Endothelial cell of umbilical vein (primary cell): Measurements from ENCODE around the gene BDP1.

Experiments used
- GATA2 ChIP-seq: IDR thresholded peaks from 2 replicates; pipeline ENCODE4 v1.7.0; 2011; ENCODE audit warnings: low read depth, mild to moderate bottlenecking, moderate library complexity, mixed read lengths, low read length; ENCODE audit not compliant: insufficient read length, insufficient read depth
- JUN ChIP-seq: IDR thresholded peaks from 2 replicates; pipeline ENCODE4 v1.6.1; 2011; ENCODE audit warnings: borderline replicate concordance, low read depth; ENCODE audit not compliant: insufficient read length, insufficient read depth
- MYC ChIP-seq: IDR thresholded peaks from one replicate; pipeline ENCODE4 v1.6.1; 2011; ENCODE audit warnings: mild to moderate bottlenecking, low read depth, low read length
- POLR2A ChIP-seq: IDR thresholded peaks from 2 replicates; pipeline ENCODE4 v1.6.1; 2012; ENCODE audit warnings: low read depth, mild to moderate bottlenecking, control low read depth, low read length
- POLR2AphosphoS5 ChIP-seq: IDR thresholded peaks from 2 replicates; pipeline ENCODE4 v1.6.1; 2012; ENCODE audit warnings: low read depth, mild to moderate bottlenecking, control low read depth, low read length, moderate library complexity; ENCODE audit not compliant: insufficient read depth
- TF ChIP-seq, protein P1 (sequence below), 2 donors: IDR thresholded peaks; 1 replicate in 1 of 2; 2 replicates in 1 of 2; pipeline ENCODE4 v1.5.1; 2011; ENCODE audit warnings: low read length in 2 of 2, mild to moderate bottlenecking in 2 of 2, moderate library complexity in 2 of 2, control low read depth in 1 of 2, inconsistent platforms in 1 of 2, low read depth in 1 of 2; ENCODE audit not compliant: insufficient read depth in 1 of 2; ENCODE audit errors: extremely low read depth in 1 of 2
- TF ChIP-seq, protein P2 (sequence below): IDR thresholded peaks from 2 replicates; pipeline ENCODE4 v1.6.1; 2011; ENCODE audit not compliant: insufficient read depth, insufficient read length

- TF ChIP-seq, protein P1, sequence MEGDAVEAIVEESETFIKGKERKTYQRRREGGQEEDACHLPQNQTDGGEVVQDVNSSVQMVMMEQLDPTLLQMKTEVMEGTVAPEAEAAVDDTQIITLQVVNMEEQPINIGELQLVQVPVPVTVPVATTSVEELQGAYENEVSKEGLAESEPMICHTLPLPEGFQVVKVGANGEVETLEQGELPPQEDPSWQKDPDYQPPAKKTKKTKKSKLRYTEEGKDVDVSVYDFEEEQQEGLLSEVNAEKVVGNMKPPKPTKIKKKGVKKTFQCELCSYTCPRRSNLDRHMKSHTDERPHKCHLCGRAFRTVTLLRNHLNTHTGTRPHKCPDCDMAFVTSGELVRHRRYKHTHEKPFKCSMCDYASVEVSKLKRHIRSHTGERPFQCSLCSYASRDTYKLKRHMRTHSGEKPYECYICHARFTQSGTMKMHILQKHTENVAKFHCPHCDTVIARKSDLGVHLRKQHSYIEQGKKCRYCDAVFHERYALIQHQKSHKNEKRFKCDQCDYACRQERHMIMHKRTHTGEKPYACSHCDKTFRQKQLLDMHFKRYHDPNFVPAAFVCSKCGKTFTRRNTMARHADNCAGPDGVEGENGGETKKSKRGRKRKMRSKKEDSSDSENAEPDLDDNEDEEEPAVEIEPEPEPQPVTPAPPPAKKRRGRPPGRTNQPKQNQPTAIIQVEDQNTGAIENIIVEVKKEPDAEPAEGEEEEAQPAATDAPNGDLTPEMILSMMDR (IDR thresholded peaks at IDR 0.05; ENCODE audit: extremely low read depth in 1 of 2, insufficient read depth in 1 of 2, low read depth in 1 of 2, low read length in 2 of 2), result no peak
- TF ChIP-seq MYC (no peak), JUN (no peak), GATA2 (no peak), POLR2AphosphoS5 (no peak), POLR2A (no peak)
- TF ChIP-seq, protein P2, sequence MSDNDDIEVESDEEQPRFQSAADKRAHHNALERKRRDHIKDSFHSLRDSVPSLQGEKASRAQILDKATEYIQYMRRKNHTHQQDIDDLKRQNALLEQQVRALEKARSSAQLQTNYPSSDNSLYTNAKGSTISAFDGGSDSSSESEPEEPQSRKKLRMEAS, result no peak
These were observed 48.1 kb downstream of the BDP1 start for GRCh38 chr5:71503536-71503935.
